GM23338 (cell line): Measurements from ENCODE around the gene TSPAN13. TPM values are rescaled to one million over a fixed set of nuclear protein-coding genes. Genes with fewer than 3 reads are reported as not detected.
A peak's percentile ranks its signal among the peaks of the same experiment; 100 is the strongest.

Source experiments
- ATAC-seq: fragments of 200-7000 bp; cut with Tn5 transposase; 3 replicates; pipeline ENCODE4 v1.9.1; 2020
- DNase-seq: peaks from one replicate; pipeline ENCODE4 v3.0.0-alpha.2; 2015; ENCODE audit warnings: low spot score
- H2AFZ ChIP-seq: fragments of 200-600 bp; sonication (generic); 2 replicates; pipeline ENCODE4 v1.8.0; 2016; ENCODE audit warnings: antibody characterized with exemption, mild to moderate bottlenecking, moderate library complexity
- H3F3A ChIP-seq: fragments of 200-600 bp; sonication (generic); replicated peaks from 2 replicates; pipeline ENCODE4 v1.8.0; 2017; ENCODE audit warnings: antibody characterized with exemption, mixed run types, low read depth
- H3K27ac ChIP-seq: fragments of 200-600 bp; sonication (generic); 2 replicates; pipeline ENCODE4 v1.6.1; 2016; ENCODE audit warnings: low read depth
- H3K27me3 ChIP-seq: fragments of 200-600 bp; sonication (generic); 2 replicates; pipeline ENCODE4 v1.8.0; 2016; ENCODE audit warnings: mild to moderate bottlenecking, mixed run types, moderate library complexity; ENCODE audit not compliant: insufficient read depth
- H3K36me3 ChIP-seq: fragments of 200-600 bp; sonication (generic); 2 replicates; pipeline ENCODE4 v1.8.0; 2016; ENCODE audit warnings: mild to moderate bottlenecking; ENCODE audit not compliant: insufficient read depth
- H3K4me1 ChIP-seq: fragments of 200-600 bp; sonication (generic); 2 replicates; pipeline ENCODE4 v1.8.0; 2016; ENCODE audit warnings: mild to moderate bottlenecking, moderate library complexity; ENCODE audit not compliant: insufficient read depth
- H3K4me2 ChIP-seq: fragments of 200-600 bp; sonication (generic); 2 replicates; pipeline ENCODE4 v1.7.1; 2017; ENCODE audit warnings: mixed run types
- H3K4me3 ChIP-seq: fragments of 200-600 bp; sonication (generic); 2 replicates; pipeline ENCODE4 v1.6.1; 2016; ENCODE audit warnings: mixed run types
- H3K79me2 ChIP-seq: fragments of 200-600 bp; sonication (generic); replicated peaks from 2 replicates; pipeline ENCODE4 v1.8.0; 2017; ENCODE audit warnings: mild to moderate bottlenecking; ENCODE audit not compliant: insufficient read depth
- H3K9me2 ChIP-seq: fragments of 200-600 bp; sonication (generic); 2 replicates; pipeline ENCODE4 v1.8.0; 2017; ENCODE audit not compliant: insufficient read depth
- H4K20me1 ChIP-seq: fragments of 200-600 bp; sonication (generic); replicated peaks from 2 replicates; pipeline ENCODE4 v1.8.0; 2017; ENCODE audit warnings: mild to moderate bottlenecking; ENCODE audit not compliant: insufficient read depth
- H3K27ac Mint-ChIP-seq: 2 replicates; pipeline ENCODE4 v1.8.0; 2020; ENCODE audit warnings: inconsistent platforms, mild to moderate bottlenecking, moderate library complexity, mixed read lengths
- H3K27me3 Mint-ChIP-seq: 3 replicates; pipeline ENCODE4 v1.8.0; 2022; ENCODE audit warnings: low read depth, mild to moderate bottlenecking, moderate library complexity, mixed read lengths, inconsistent platforms; ENCODE audit not compliant: insufficient read depth, poor library complexity
- H3K36me3 Mint-ChIP-seq: 3 replicates; pipeline ENCODE4 v1.8.0; 2021; ENCODE audit warnings: low read depth, mild to moderate bottlenecking, inconsistent platforms, moderate library complexity, mixed read lengths
- H3K4me1 Mint-ChIP-seq: 3 replicates; pipeline ENCODE4 v1.8.0; 2020; ENCODE audit warnings: mild to moderate bottlenecking, inconsistent platforms, mixed read lengths
- H3K4me3 Mint-ChIP-seq: 3 replicates; pipeline ENCODE4 v1.8.0; 2021; ENCODE audit warnings: moderate library complexity, mild to moderate bottlenecking, inconsistent platforms, mixed read lengths
- H3K9me3 Mint-ChIP-seq: 3 replicates; pipeline ENCODE4 v1.8.0; 2020; ENCODE audit warnings: moderate library complexity, mild to moderate bottlenecking, inconsistent platforms, mixed read lengths
- ETS1 ChIP-seq: IDR thresholded peaks from 2 replicates; pipeline ENCODE4 v1.6.1; 2016; ENCODE audit warnings: antibody characterized with exemption
- EZH2 ChIP-seq: fragments of 200-600 bp; sonication (generic); IDR thresholded peaks from one replicate; pipeline ENCODE4 v1.8.0; 2017; ENCODE audit warnings: antibody characterized with exemption, mild to moderate bottlenecking, low read depth; ENCODE audit not compliant: unreplicated experiment
- EZH2phosphoT487 ChIP-seq: fragments of 200-600 bp; sonication (generic); IDR thresholded peaks from one replicate; pipeline ENCODE4 v1.8.1; 2018; ENCODE audit warnings: antibody characterized with exemption; ENCODE audit not compliant: unreplicated experiment
- NANOG ChIP-seq: IDR thresholded peaks from 2 replicates; pipeline ENCODE4 v1.6.1; 2016; ENCODE audit warnings: antibody characterized with exemption, borderline replicate concordance
- POLR2AphosphoS5 ChIP-seq: IDR thresholded peaks from 2 replicates; pipeline ENCODE4 v1.6.1; 2016; ENCODE audit warnings: antibody characterized with exemption, low read depth
- REST ChIP-seq: IDR thresholded peaks from one replicate; pipeline ENCODE4 v1.6.1; 2018; ENCODE audit warnings: antibody characterized with exemption; ENCODE audit not compliant: unreplicated experiment
- STAT1 ChIP-seq: IDR thresholded peaks from one replicate; pipeline ENCODE4 v1.6.1; 2016; ENCODE audit warnings: antibody characterized with exemption; ENCODE audit not compliant: unreplicated experiment
- ZNF114 ChIP-seq: fragments of 250-450 bp; sonication (Bioruptor Pico); IDR thresholded peaks from 2 replicates; pipeline ENCODE4 v1.5.0; 2020; ENCODE audit warnings: mild to moderate bottlenecking, moderate library complexity
- ZNF331 ChIP-seq: fragments of 250-450 bp; sonication (Bioruptor Pico); IDR thresholded peaks from 2 replicates; pipeline ENCODE4 v1.5.0; 2020; ENCODE audit warnings: low read depth, mild to moderate bottlenecking, moderate library complexity
- ZNF462 ChIP-seq: fragments of 250-450 bp; sonication (Bioruptor Pico); IDR thresholded peaks from 2 replicates; pipeline ENCODE4 v1.5.0; 2020; ENCODE audit warnings: mild to moderate bottlenecking, moderate library complexity
- polyA plus RNA-seq: library from polyadenylated mRNA; unstranded; fragments of >200 nt; fragmentation: Nextera tagmentation; extraction: Ambion mirVana; gene quantifications from 2 replicates; pipeline ENCODE4 v1.2.1, GENCODE V29; 2016
- total RNA-seq: library from RNA; depleted of rRNA; stranded (reverse); fragments of >200 nt; shearing (Covaris generic); gene quantifications from 2 replicates; pipeline ENCODE4 v1.2.3, GENCODE V29; 2014

TSPAN13 gene
- total and polyA plus RNA-seq, 2 experiments from 2014 or later = 27.6 to 40.9 TPM

- TF ChIP-seq REST = no peak
These were observed 18.5 kb upstream of the TSPAN13 start (continued) for GRCh38 chr7:16735020-16735419.

GRCh38 chr7:16738011-16738688 lies 15.4 kb upstream of the TSPAN13 start:
- ATAC-seq (no peak), DNase-seq (no peak)
- peaks cover 8% of the 10 kb centered on the region for H3K4me1 ChIP-seq
- no peaks in the 10 kb centered on the region for H3K79me2 ChIP-seq
- Mint-ChIP-seq H3K27ac (0 out of 2 replicates have a peak overlapping the region, but pooled peaks have one; percentile 38), H3K4me1 (peaks cover 14% of the 10 kb centered on the region), H3K9me3 (no peaks in the 10 kb centered on the region; the same call in 2 of the 3 replicates), H3K4me3 (no peak overlapping the region), H3K36me3 (no peaks in the 10 kb centered on the region), H3K27me3 (no peaks in the 10 kb centered on the region)
- H3K27me3 ChIP-seq = no peaks in the 10 kb centered on the region
- H3K36me3 ChIP-seq = no peaks in the 10 kb centered on the region
- 0 out of 2 replicates have a peak, but pooled peaks cover 7% of the 10 kb centered on the region for H3K9me2 ChIP-seq
- H3K4me2 ChIP-seq = no peak overlapping the region
- no peaks in the 10 kb centered on the region for H3F3A ChIP-seq
- H3K4me3 ChIP-seq = no peak overlapping the region
- no peaks in the 10 kb centered on the region for H4K20me1 ChIP-seq
- no peak overlapping the region for H2AFZ ChIP-seq
- H3K27ac ChIP-seq = no peak overlapping the region
- TF ChIP-seq ZNF462 (CRISPR knock-in tag) (no peak), ZNF114 (CRISPR knock-in tag) (no peak), EZH2 (no peak), ETS1 (no peak), NANOG (no peak), EZH2phosphoT487 (no peak), REST (no peak), STAT1 (no peak), ZNF331 (CRISPR knock-in tag) (no peak), POLR2AphosphoS5 (no peak)
